Lower lobe of right lung (tissue), 2 donors: ENCODE results near the gene ECT2L. TPM values are rescaled to one million over a fixed set of nuclear protein-coding genes. Genes with fewer than 3 reads are reported as not detected.
A peak's percentile ranks its signal among the peaks of the same experiment; 100 is the strongest.

Experiments used
- ATAC-seq, 2 donors: fragments of 200-7000 bp; cut with Tn5 transposase; one replicate each; pipeline ENCODE4 v1.9.1; 2020 to 2022; ENCODE audit warnings: mild to moderate bottlenecking in 2 of 2, moderate library complexity in 2 of 2
- DNase-seq: peaks from one replicate; pipeline ENCODE4 v3.0.0-alpha.2; 2020
- H3K27ac ChIP-seq: fragments of 200-600 bp; one replicate; pipeline ENCODE4 v1.8.0; 2022
- H3K27me3 ChIP-seq: fragments of 200-600 bp; one replicate; pipeline ENCODE4 v1.8.0; 2022; ENCODE audit warnings: low read depth
- H3K36me3 ChIP-seq: fragments of 200-600 bp; one replicate; pipeline ENCODE4 v1.8.0; 2022; ENCODE audit warnings: mild to moderate bottlenecking
- H3K4me1 ChIP-seq: fragments of 200-600 bp; one replicate; pipeline ENCODE4 v1.8.0; 2022
- H3K4me3 ChIP-seq: fragments of 200-600 bp; one replicate; pipeline ENCODE4 v1.8.0; 2022; ENCODE audit warnings: mild to moderate bottlenecking
- H3K9me3 ChIP-seq: fragments of 200-600 bp; one replicate; pipeline ENCODE4 v1.8.0; 2022
- intact Hi-C: fragments of 100-400 bp; cut with DNase I; formaldehyde crosslinking; loops from one replicate; pipeline ENCODE4 v1.11.0; 2022
- long read RNA-seq: library from polyadenylated mRNA; unstranded; transcript quantifications from one replicate; pipeline ENCODE4 v2.0.0, GENCODE V29; 2021
- total RNA-seq: library from RNA; stranded (reverse); fragmentation: NEBNext Ultra II Directional; extraction: Animal tissue kit (Norgen Biotek cat#: 25700); gene quantifications from one replicate; pipeline ENCODE4 v1.2.1, GENCODE V29; 2021
- TF ChIP-seq, protein P1 (sequence below): fragments of 200-600 bp; IDR thresholded peaks from one replicate; pipeline ENCODE4 v1.8.0; 2022; ENCODE audit warnings: antibody characterized with exemption, mild to moderate bottlenecking
- donor health status: DM: no; HTN: yes; CAD: no; lungs with severe emphysema.

Gene ECT2L, protein sequence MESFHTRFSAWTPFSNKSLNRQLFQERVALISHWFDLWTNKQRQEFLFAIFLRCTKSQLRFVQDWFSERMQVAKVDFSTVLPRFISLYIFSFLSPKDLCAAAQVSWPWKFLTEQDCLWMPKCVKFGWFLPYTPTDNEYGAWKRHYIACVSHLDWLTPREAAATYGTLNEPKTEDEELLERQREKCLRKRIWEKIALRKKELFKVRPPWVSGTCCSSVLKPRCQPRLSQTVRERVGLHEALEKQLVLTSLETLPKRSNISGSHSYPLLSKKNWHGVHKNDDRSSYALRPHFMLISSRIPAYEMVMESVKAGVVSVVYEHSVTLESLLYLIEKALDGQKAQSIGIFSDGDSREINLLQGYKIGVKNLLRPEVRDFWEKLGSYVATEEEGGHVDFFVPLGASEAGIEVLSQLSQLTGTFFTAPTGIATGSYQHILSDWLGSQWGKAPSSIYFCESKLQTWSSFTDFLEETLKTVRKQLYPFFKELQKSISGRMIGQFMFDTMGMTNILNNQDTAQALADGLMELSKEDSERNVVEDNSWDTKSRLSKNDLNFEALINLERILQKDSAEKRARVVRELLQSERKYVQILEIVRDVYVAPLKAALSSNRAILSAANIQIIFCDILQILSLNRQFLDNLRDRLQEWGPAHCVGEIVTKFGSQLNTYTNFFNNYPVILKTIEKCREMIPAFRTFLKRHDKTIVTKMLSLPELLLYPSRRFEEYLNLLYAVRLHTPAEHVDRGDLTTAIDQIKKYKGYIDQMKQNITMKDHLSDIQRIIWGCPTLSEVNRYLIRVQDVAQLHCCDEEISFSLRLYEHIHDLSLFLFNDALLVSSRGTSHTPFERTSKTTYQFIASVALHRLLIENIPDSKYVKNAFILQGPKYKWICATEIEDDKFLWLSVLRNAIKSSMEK
- 3.9 TPM for total RNA-seq
- long read RNA-seq, partial matches to known transcripts = 1 of 5 reads
- long read RNA-seq, other reads (novel, unspliced or antisense) = 4 of 5 reads

DNA sequence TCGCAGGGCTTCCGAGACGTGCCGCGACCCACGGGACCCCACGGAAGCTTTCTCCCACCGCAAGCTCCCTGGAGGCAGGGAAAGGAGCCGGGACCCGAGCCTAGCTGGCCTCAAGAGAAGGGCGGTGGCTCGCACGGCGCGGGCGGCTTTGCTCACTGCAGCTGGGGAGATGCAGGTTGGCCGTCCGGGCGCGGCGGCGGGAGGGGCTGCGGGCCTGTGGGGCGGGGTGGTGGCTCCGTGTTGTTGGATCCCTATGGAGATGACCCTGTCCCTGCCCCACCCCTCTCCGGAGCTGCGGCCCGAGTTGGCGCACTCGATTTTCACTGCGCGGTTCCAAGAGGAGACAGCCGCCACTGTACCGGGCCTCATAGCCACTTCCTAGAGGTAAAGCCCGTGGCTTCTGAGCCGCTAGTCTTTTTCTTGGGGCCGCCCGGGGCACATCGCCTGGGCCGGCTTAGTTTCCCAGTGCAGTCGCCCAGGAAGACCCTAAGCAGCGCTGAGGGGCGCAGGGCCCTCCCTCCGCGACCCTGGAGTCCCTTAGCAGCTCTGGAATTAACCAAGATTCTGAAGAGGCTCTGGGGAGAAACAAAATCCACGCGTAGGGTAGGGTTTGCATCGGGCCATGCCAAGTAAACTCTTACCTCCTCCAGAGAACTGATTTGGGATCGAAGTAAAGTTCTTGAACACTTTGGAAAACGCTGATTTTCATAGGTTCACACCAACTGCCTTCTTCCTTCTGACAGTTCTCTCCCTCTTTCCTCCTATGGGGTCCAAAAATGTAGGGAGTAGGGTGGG lies at the start of gene ECT2L:
Gene ECT2L (plus strand): TSS at position 279 of the 795 bp plus-strand sequence. CDS start 17,188 bp downstream, outside the sequence.
- intact Hi-C loops = no loop called here
- Histone ChIP-seq H3K9me3 (no peaks in the 10 kb centered on the region), H3K4me1 (no peaks in the 10 kb centered on the region), H3K4me3 (peak within 1 kb of the TSS; percentile 43), H3K27me3 (no peaks in the 10 kb centered on the region), H3K36me3 (peaks cover 19% of the 10 kb centered on the region), H3K27ac (peak within 1 kb of the TSS; percentile 53)
- peak; percentile 83 to 93 for ATAC-seq
- TF ChIP-seq, protein P1, sequence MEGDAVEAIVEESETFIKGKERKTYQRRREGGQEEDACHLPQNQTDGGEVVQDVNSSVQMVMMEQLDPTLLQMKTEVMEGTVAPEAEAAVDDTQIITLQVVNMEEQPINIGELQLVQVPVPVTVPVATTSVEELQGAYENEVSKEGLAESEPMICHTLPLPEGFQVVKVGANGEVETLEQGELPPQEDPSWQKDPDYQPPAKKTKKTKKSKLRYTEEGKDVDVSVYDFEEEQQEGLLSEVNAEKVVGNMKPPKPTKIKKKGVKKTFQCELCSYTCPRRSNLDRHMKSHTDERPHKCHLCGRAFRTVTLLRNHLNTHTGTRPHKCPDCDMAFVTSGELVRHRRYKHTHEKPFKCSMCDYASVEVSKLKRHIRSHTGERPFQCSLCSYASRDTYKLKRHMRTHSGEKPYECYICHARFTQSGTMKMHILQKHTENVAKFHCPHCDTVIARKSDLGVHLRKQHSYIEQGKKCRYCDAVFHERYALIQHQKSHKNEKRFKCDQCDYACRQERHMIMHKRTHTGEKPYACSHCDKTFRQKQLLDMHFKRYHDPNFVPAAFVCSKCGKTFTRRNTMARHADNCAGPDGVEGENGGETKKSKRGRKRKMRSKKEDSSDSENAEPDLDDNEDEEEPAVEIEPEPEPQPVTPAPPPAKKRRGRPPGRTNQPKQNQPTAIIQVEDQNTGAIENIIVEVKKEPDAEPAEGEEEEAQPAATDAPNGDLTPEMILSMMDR = no peak
- peak; percentile 74 for DNase-seq

DNA sequence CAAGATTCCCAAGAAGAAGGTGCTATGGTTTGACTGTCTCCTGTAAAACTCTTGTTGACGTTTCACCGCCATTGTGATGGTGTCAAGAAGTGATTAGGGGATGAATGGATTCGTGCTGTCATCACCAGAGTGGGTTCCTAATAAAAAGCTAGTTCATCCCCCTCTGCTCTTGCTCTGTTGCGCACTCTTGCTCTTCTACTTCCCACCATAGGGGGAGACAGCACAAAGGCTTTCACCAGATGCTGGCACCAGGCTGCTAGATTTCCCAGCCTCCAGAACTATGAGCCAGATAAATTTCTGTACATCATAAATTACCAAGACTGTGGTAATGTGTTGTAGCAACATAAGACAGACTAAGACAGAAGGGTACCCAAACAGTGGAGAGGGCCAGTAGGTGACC lies 43.9 kb upstream of the ECT2L start:
- intact Hi-C loops = no loop called here
- TF ChIP-seq, protein P1 = no peak
- no peaks in the 10 kb centered on the region for H3K27me3 ChIP-seq

DNA sequence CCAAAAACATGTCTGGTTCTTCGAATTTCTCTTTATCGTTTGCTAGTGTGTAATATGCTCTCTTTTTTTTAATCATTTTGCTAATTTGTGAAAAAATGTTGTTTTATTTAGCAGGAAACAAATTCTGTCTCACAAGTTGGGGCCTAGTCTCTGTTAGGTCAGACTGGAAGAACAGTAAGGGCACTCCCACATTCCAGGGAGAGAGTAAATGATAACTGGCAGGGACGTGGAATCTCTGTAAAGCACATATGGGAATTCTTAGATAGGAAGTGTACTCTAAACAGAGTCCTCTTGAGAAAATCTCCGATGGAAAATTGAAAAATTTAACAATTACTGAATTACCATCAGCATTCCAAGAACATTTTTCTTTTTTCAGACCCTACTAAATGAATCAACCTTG lies 38.8 kb upstream of the ECT2L start:
- DNase-seq (no peak), ATAC-seq (no peak)
- intact Hi-C loops = no loop called here
- no peak overlapping the region for H3K4me3 ChIP-seq
- no peak overlapping the region for H3K27ac ChIP-seq
- H3K27me3 ChIP-seq = no peaks in the 10 kb centered on the region
- TF ChIP-seq, protein P1 = no peak
- H3K4me1 ChIP-seq = no peaks in the 10 kb centered on the region
- no peaks in the 10 kb centered on the region for H3K9me3 ChIP-seq
- H3K36me3 ChIP-seq = no peaks in the 10 kb centered on the region

More for the DNA sequence above, 43.9 kb upstream of the ECT2L start:
- DNase-seq (no peak), ATAC-seq (no peak)
- Histone ChIP-seq H3K9me3 (no peaks in the 10 kb centered on the region), H3K36me3 (no peaks in the 10 kb centered on the region), H3K27ac (no peak overlapping the region), H3K4me3 (no peak overlapping the region), H3K4me1 (no peaks in the 10 kb centered on the region)

DNA sequence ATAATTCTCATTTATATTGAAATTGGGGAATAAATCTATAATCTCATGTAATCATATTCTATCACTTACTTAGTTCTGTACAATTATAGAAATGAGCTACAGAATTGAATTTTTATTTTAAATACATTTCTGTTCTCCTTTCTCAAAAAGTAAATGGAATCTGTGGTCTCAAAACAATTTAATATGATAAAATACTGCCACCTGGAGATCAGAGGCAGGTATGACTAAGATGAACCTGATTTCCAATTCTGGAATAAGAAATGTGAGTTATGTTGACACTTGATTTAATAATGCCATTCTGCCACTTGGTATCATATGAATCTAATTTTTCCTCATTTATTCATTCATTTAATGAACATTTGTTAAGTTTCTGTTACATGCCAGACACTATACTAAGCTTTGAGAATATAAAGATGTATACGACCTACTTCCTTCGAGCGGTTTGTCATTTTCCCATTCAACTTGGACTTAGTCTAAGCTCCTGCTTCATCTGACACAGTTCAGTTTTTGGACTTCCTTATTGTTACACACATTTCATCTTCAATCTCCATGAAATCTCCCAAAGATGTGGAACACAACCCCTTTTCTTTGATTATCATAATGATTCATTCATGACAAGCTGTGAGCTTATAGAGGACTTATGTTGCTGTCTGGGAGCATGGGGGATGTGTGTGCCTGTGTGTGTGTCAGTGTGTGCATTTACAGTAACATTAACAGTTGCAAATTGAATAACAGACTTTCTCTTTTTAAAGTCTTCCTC lies 29.8 kb upstream of the ECT2L start:
- Histone ChIP-seq H3K27ac (no peak overlapping the region), H3K9me3 (no peaks in the 10 kb centered on the region), H3K4me1 (no peaks in the 10 kb centered on the region), H3K36me3 (no peaks in the 10 kb centered on the region), H3K4me3 (no peak overlapping the region), H3K27me3 (no peaks in the 10 kb centered on the region)
- ATAC-seq (no peak), DNase-seq (no peak)
- TF ChIP-seq, protein P1 = peak; percentile 66
- intact Hi-C loops = loop anchor here (5.0 kb wide), 1 partner anchor 174 kb away; no protein-coding TSS in a partner anchor
